IMR-90 (cell line): ENCODE results near the gene DMAC1. TPM values are rescaled to one million over a fixed set of nuclear protein-coding genes. Genes with fewer than 3 reads are reported as not detected.
A peak's percentile ranks its signal among the peaks of the same experiment; 100 is the strongest.

ENCODE experiments used
- ATAC-seq: fragments of 200-7000 bp; cut with Tn5 transposase; 2 replicates; pipeline ENCODE4 v1.9.1; 2020; ENCODE audit warnings: low read depth, mild to moderate bottlenecking, moderate library complexity
- BruUV-seq: library from RNA; stranded (reverse); fragments of 400-500 nt; replicated peaks from 2 replicates; lab custom pipeline; 2021; lab: Mats Ljungman, UMichigan
- CTCF ChIA-PET: fragments of 300-600 bp; formaldehyde crosslinking; extraction: SDS; loops from one replicate; lab custom pipeline; 2021; ENCODE audit warnings: antibody characterized with exemption; lab: Yijun Ruan, JAX
- POLR2A ChIA-PET: fragments of 300-600 bp; sonication (Branson Sonifier 250); formaldehyde crosslinking; loops from one replicate; lab custom pipeline; 2022; ENCODE audit warnings: antibody characterized with exemption; ENCODE audit not compliant: unreplicated experiment; lab: Charles Lee
- DNase-seq: peaks from one replicate; pipeline ENCODE4 v3.0.0; 2013
- H2AFZ ChIP-seq: replicated peaks from 2 replicates; pipeline ENCODE3; 2013; ENCODE audit warnings: low read length, mild to moderate bottlenecking; ENCODE audit not compliant: poor library complexity
- H2AK5ac ChIP-seq: 2 replicates; pipeline ENCODE4 v1.6.1; 2013; ENCODE audit warnings: low read depth, low read length, inconsistent platforms
- H2AK9ac ChIP-seq: replicated peaks from 2 replicates; pipeline ENCODE3; 2013; ENCODE audit warnings: mild to moderate bottlenecking, low read depth, low read length, moderate library complexity; ENCODE audit not compliant: poor library complexity
- H2BK120ac ChIP-seq: 2 replicates; pipeline ENCODE4 v1.6.1; 2013; ENCODE audit warnings: low read depth, low read length, inconsistent platforms
- H2BK15ac ChIP-seq: 3 replicates; pipeline ENCODE4 v1.6.1; 2013; ENCODE audit warnings: low read depth, low read length, inconsistent platforms
- H2BK20ac ChIP-seq: 2 replicates; pipeline ENCODE4 v1.6.1; 2013; ENCODE audit warnings: low read depth, mild to moderate bottlenecking, inconsistent platforms, low read length, moderate library complexity
- H2BK5ac ChIP-seq: 2 replicates; pipeline ENCODE4 v1.6.1; 2013; ENCODE audit warnings: mild to moderate bottlenecking, low read depth, low read length, inconsistent platforms; ENCODE audit not compliant: poor library complexity, severe bottlenecking
- H3K14ac ChIP-seq: replicated peaks from 2 replicates; pipeline ENCODE4 v1.6.1; 2013; ENCODE audit warnings: low read depth, low read length, inconsistent platforms
- H3K18ac ChIP-seq: 2 replicates; pipeline ENCODE4 v1.6.1; 2013; ENCODE audit warnings: low read depth, low read length, control low read depth
- H3K23ac ChIP-seq: 2 replicates; pipeline ENCODE4 v1.6.1; 2013; ENCODE audit warnings: low read depth, low read length, inconsistent platforms
- H3K27ac ChIP-seq: 2 replicates; pipeline ENCODE4 v1.5.1; 2013; ENCODE audit warnings: mild to moderate bottlenecking, control low read depth, low read length; ENCODE audit not compliant: insufficient read depth
- H3K27me3 ChIP-seq: 2 replicates; pipeline ENCODE4 v1.6.1; 2013; ENCODE audit warnings: low read length; ENCODE audit not compliant: control insufficient read depth, insufficient read depth
- H3K36me3 ChIP-seq: 2 replicates; pipeline ENCODE4 v1.6.1; 2013; ENCODE audit warnings: low read length, mixed read lengths; ENCODE audit not compliant: control insufficient read depth, insufficient read depth
- H3K4ac ChIP-seq: 2 replicates; pipeline ENCODE4 v1.6.1; 2013; ENCODE audit warnings: low read depth, low read length, inconsistent platforms
- H3K4me1 ChIP-seq: 2 replicates; pipeline ENCODE4 v1.6.1; 2013; ENCODE audit warnings: low read length, mixed read lengths; ENCODE audit not compliant: control insufficient read depth, insufficient read depth
- H3K4me2 ChIP-seq: 2 replicates; pipeline ENCODE4 v1.6.1; 2013; ENCODE audit warnings: low read depth, mild to moderate bottlenecking, control low read depth, low read length, moderate library complexity
- H3K4me3 ChIP-seq: 2 replicates; pipeline ENCODE4 v1.5.1; 2013; ENCODE audit warnings: low read depth, mild to moderate bottlenecking, control low read depth, low read length, moderate library complexity; ENCODE audit not compliant: insufficient read depth
- H3K56ac ChIP-seq: 2 replicates; pipeline ENCODE4 v1.6.1; 2013; ENCODE audit warnings: low read length, inconsistent platforms; ENCODE audit not compliant: insufficient read depth; ENCODE audit errors: extremely low read depth
- H3K79me1 ChIP-seq, 2 experiments: 2 replicates each; pipeline ENCODE4 v1.6.1; 2013; ENCODE audit warnings: low read length in 2 of 2, inconsistent platforms in 1 of 2, low read depth in 1 of 2
- H3K9ac ChIP-seq: 2 replicates; pipeline ENCODE4 v1.6.1; 2013; ENCODE audit warnings: low read depth, low read length, control low read depth
- H3K9me1 ChIP-seq: 2 replicates; pipeline ENCODE4 v1.6.1; 2013; ENCODE audit warnings: low read length, inconsistent platforms; ENCODE audit not compliant: insufficient read depth
- H3K9me3 ChIP-seq: 2 replicates; pipeline ENCODE4 v1.6.1; 2013; ENCODE audit warnings: low read length; ENCODE audit not compliant: control insufficient read depth, insufficient read depth
- H4K20me1 ChIP-seq: 2 replicates; pipeline ENCODE4 v1.6.1; 2013; ENCODE audit warnings: low read length, inconsistent platforms; ENCODE audit not compliant: insufficient read depth
- H4K5ac ChIP-seq: 2 replicates; pipeline ENCODE4 v1.6.1; 2013; ENCODE audit warnings: mild to moderate bottlenecking, low read depth, low read length, control low read depth
- H4K8ac ChIP-seq, 2 experiments: 2 replicates each; pipeline ENCODE4 v1.6.1; 2013; ENCODE audit warnings: low read depth in 2 of 2, low read length in 2 of 2, control low read depth in 1 of 2, inconsistent platforms in 1 of 2
- H4K91ac ChIP-seq: 2 replicates; pipeline ENCODE4 v1.6.1; 2013; ENCODE audit warnings: low read depth, low read length, inconsistent platforms; ENCODE audit not compliant: insufficient read depth
- BHLHE40 ChIP-seq: fragments of 150-350 bp; IDR thresholded peaks from 2 replicates; pipeline ENCODE4 v1.6.1; 2016; ENCODE audit warnings: mild to moderate bottlenecking, low read depth, low read length
- CEBPB ChIP-seq: IDR thresholded peaks from 2 replicates; pipeline ENCODE4 v1.6.1; 2012; ENCODE audit warnings: low read depth, low read length, improper control_type of control experiment
- CHD1 ChIP-seq: IDR thresholded peaks from 2 replicates; pipeline ENCODE4 v1.6.1; 2012; ENCODE audit warnings: low read depth, low read length, improper control_type of control experiment
- ELK1 ChIP-seq: fragments of 150-350 bp; IDR thresholded peaks from 2 replicates; pipeline ENCODE4 v1.6.1; 2016; ENCODE audit warnings: low read depth, mild to moderate bottlenecking, low read length, moderate library complexity, borderline replicate concordance
- FOS ChIP-seq: fragments of 150-350 bp; IDR thresholded peaks from 2 replicates; pipeline ENCODE4 v1.6.1; 2016; ENCODE audit warnings: low read depth, low read length
- MAFK ChIP-seq: IDR thresholded peaks from 2 replicates; pipeline ENCODE4 v1.6.1; 2012; ENCODE audit warnings: low read depth, low read length, improper control_type of control experiment
- MAZ ChIP-seq: IDR thresholded peaks from 2 replicates; pipeline ENCODE4 v1.6.1; 2012; ENCODE audit warnings: low read depth, mild to moderate bottlenecking, low read length, improper control_type of control experiment, moderate library complexity, borderline replicate concordance
- POLR2A ChIP-seq: IDR thresholded peaks from 2 replicates; pipeline ENCODE4 v1.6.1; 2012; ENCODE audit warnings: mild to moderate bottlenecking, low read depth, low read length
- RAD21 ChIP-seq: IDR thresholded peaks from 2 replicates; pipeline ENCODE4 v1.6.1; 2012; ENCODE audit warnings: low read length, improper control_type of control experiment
- RCOR1 ChIP-seq: IDR thresholded peaks from 2 replicates; pipeline ENCODE4 v1.6.1; 2012; ENCODE audit warnings: mild to moderate bottlenecking, low read length, improper control_type of control experiment; ENCODE audit not compliant: insufficient replicate concordance
- RFX5 ChIP-seq: IDR thresholded peaks from 2 replicates; pipeline ENCODE4 v1.8.0; 2012; ENCODE audit warnings: low read depth, mild to moderate bottlenecking, low read length, moderate library complexity
- SMC3 ChIP-seq: fragments of 150-350 bp; IDR thresholded peaks from 2 replicates; pipeline ENCODE4 v1.6.1; 2016; ENCODE audit warnings: low read depth, mild to moderate bottlenecking, antibody characterized with exemption, low read length, moderate library complexity
- USF2 ChIP-seq: fragments of 150-350 bp; IDR thresholded peaks from 2 replicates; pipeline ENCODE4 v1.6.1; 2017; ENCODE audit warnings: mild to moderate bottlenecking, antibody characterized with exemption, low read length, low read depth
- WGBS, 2 experiments: methylation state at CpG; one replicate each; pipeline versions ENCODE4 v1.1.5 to v1.1.7; 2013; ENCODE audit warnings: missing lambda C conversion rate in 2 of 2; ENCODE audit not compliant: insufficient read length in 1 of 2; ENCODE audit errors: extremely low coverage in 2 of 2; 5-methylcytosine and 5-hydroxymethylcytosine counted together
- dilution Hi-C: fragments of 300-500 bp; cut with HindIII; formaldehyde crosslinking; loops from one replicate; pipeline ENCODE4 v1.14.3; 2018; ENCODE audit warnings: low sequenced_read_pairs; ENCODE audit not compliant: unreplicated experiment
- in situ Hi-C: fragments of 300-500 bp; cut with MboI; formaldehyde crosslinking; loops from 3 replicates; pipeline ENCODE4 v1.14.3; 2019; ENCODE audit warnings: low sequenced_read_pairs, inconsistent platforms, mixed read lengths
- intact Hi-C: fragments of 100-400 bp; cut with micrococcal nuclease; formaldehyde crosslinking; loops from 2 replicates; pipeline ENCODE4 v1.10.0; 2022
- polyA plus RNA-seq, 3 experiments: library from polyadenylated mRNA; depleted of rRNA; stranded (reverse); fragments of >200 nt; gene quantifications; 2 replicates each; pipeline ENCODE4 v1.2.3, GENCODE V29; 2012; ENCODE audit warnings: low replicate concordance in 1 of 3
- total RNA-seq: library from RNA; depleted of rRNA; stranded (reverse); fragments of >200 nt; gene quantifications from 2 replicates; pipeline ENCODE4 v1.2.3, GENCODE V29; 2012

The DMAC1 gene
- total and polyA plus RNA-seq, 2 of the 4 experiments (the other 2 are of a cell fraction), result 8.1 to 14.5 TPM

GRCh38 chr9:7799944-7800285, 337 bp upstream of the DMAC1 start:
- no peak for TF ChIP-seq CHD1
- no peak for TF ChIP-seq SMC3
- TF ChIP-seq CEBPB, result no peak
- no peak for TF ChIP-seq RAD21
- TF ChIP-seq POLR2A, result no peak
- TF ChIP-seq MAFK, result no peak
- no peak for TF ChIP-seq RFX5
- no peak; the same call in 1 of the 2 replicates for TF ChIP-seq MAZ
- TF ChIP-seq RCOR1, result no peak
- no peak for TF ChIP-seq BHLHE40
- no peak for TF ChIP-seq ELK1
- TF ChIP-seq USF2, result no peak
- TF ChIP-seq FOS, result no peak
- H4K20me1 ChIP-seq, result no peaks in the 10 kb centered on the region
- no peaks in the 10 kb centered on the region for H3K9me1 ChIP-seq
- peaks cover 7% of the 10 kb centered on the region for H3K36me3 ChIP-seq
- intact Hi-C loops (loop anchor here (10.0 kb wide), 2 partner anchors 395 to 745 kb away; no protein-coding TSS in a partner anchor), in situ Hi-C loops (no loop called here), dilution Hi-C loops (no loop called here)
- DNase-seq (no peak), ATAC-seq (peak; percentile 10; the same call in 1 of the 2 replicates)
- H3K9ac ChIP-seq, result no peak overlapping the region
- H3K23ac ChIP-seq, result no peak overlapping the region
- no CpG with 5 or more reads among the region's 8 CpGs for WGBS, 2 experiments
- H3K4me1 ChIP-seq, result peaks cover 4% of the 10 kb centered on the region; the same call in 1 of the 2 replicates
- peak overlapping the region; percentile 87 for H4K5ac ChIP-seq
- no peak overlapping the region for H3K14ac ChIP-seq
- no peak overlapping the region for H2BK20ac ChIP-seq
- peak overlapping the region; percentile 46; the same call in 1 of the 2 replicates for H3K4ac ChIP-seq
- H2AFZ ChIP-seq, result peak overlapping the region; percentile 98
- H4K91ac ChIP-seq, result no peak overlapping the region
- H3K9me3 ChIP-seq, result no peaks in the 10 kb centered on the region
- H2AK5ac ChIP-seq, result no peak overlapping the region
- no peak overlapping the region for H3K18ac ChIP-seq
- H3K4me2 ChIP-seq, result peak overlapping the region; percentile 44; the same call in 1 of the 2 replicates
- peak overlapping the region; percentile 10 to 76; a peak in 2 of 4 replicates for H4K8ac ChIP-seq
- H2BK120ac ChIP-seq, result no peak overlapping the region
- CTCF ChIA-PET, result no interaction called here
- H3K27ac ChIP-seq, result no peak overlapping the region
- peaks cover 6 to 7% of the 10 kb centered on the region in 2 experiments; a peak in 3 of 4 replicates for H3K79me1 ChIP-seq
- H2BK15ac ChIP-seq, result no peak overlapping the region
- BruUV-seq, result no TSS peak
- H3K4me3 ChIP-seq, result peak overlapping the region; percentile 79; the same call in 1 of the 2 replicates
- H3K56ac ChIP-seq, result no peak overlapping the region
- H2BK5ac ChIP-seq, result no peak overlapping the region
- POLR2A ChIA-PET, result no interaction called here
- H3K27me3 ChIP-seq, result no peaks in the 10 kb centered on the region
- no peak overlapping the region for H2AK9ac ChIP-seq
